Hepatocyte (in vitro differentiated cells): Measurements from ENCODE around the gene ASMT.

ENCODE experiments used
- EZH2phosphoT487 ChIP-seq: fragments of 200-600 bp; sonication (generic); IDR thresholded peaks from one replicate; pipeline ENCODE4 v1.6.1; 2018; ENCODE audit warnings: antibody characterized with exemption, mild to moderate bottlenecking, low read depth, moderate library complexity; ENCODE audit not compliant: unreplicated experiment, severe bottlenecking
- TF ChIP-seq, protein P1 (sequence below): fragments of 200-600 bp; sonication (generic); IDR thresholded peaks from 2 replicates; pipeline ENCODE4 v1.5.1; 2016; ENCODE audit warnings: antibody characterized with exemption, mild to moderate bottlenecking; ENCODE audit not compliant: poor library complexity

DNA sequence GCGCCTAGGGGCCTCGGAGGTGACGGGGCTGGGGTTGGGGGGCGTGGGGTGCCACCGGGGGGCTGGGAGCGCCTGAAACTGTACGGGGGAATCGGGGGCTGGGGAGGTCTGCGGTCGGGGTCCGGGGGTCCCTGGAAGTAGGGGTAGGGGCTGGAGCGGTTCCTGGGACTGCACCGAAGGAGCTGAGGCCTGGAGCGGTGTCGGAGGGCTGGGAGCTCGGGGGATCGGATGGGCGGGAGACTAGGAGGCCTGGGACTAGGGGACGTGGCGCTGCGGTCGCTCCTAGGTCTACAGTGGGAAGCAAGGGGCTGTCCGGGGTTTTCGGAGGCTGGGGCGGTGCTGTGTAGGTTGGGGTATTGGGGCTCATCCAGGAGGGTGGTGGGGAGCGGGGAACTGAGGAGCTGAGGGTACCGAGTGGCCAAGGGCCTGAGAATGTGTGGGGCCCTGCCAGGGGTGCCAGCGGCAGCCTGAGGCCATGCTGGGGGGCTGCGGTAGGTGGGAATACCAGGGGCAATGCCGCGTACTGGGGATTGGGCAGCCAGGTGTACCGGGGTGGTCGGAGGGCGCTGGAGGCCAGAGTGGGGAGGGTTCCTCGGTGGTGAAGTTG is 22.9 kb upstream of the ASMT start:
- TF ChIP-seq, protein P1, sequence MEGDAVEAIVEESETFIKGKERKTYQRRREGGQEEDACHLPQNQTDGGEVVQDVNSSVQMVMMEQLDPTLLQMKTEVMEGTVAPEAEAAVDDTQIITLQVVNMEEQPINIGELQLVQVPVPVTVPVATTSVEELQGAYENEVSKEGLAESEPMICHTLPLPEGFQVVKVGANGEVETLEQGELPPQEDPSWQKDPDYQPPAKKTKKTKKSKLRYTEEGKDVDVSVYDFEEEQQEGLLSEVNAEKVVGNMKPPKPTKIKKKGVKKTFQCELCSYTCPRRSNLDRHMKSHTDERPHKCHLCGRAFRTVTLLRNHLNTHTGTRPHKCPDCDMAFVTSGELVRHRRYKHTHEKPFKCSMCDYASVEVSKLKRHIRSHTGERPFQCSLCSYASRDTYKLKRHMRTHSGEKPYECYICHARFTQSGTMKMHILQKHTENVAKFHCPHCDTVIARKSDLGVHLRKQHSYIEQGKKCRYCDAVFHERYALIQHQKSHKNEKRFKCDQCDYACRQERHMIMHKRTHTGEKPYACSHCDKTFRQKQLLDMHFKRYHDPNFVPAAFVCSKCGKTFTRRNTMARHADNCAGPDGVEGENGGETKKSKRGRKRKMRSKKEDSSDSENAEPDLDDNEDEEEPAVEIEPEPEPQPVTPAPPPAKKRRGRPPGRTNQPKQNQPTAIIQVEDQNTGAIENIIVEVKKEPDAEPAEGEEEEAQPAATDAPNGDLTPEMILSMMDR: no peak
- TF ChIP-seq EZH2phosphoT487: no peak
